Skin of body (tissue), 2 donors: ENCODE data around the gene ZNF407. TPM values are rescaled to one million over a fixed set of nuclear protein-coding genes. Genes with fewer than 3 reads are reported as not detected.
"Not testable (repeated sequence)": the region's sequence is repeated elsewhere in the genome, so short reads cannot be mapped to it uniquely, and the experiment has no call there.

Source experiments
- DNase-seq: peaks from one replicate; lab custom pipeline; 2025; lab: John Stamatoyannopoulos, UW
- total RNA-seq: library from RNA; depleted of rRNA; stranded (reverse); fragments of >200 nt; gene quantifications from one replicate; pipeline ENCODE4 v1.2.3, GENCODE V29; 2014

Gene ZNF407
- total RNA-seq, 1 donor from 2014 or later: 21.6 TPM

GRCh38 chr18:75088622-75089211, 491.0 kb downstream of the ZNF407 start:
- DNase-seq: no peak

DNA sequence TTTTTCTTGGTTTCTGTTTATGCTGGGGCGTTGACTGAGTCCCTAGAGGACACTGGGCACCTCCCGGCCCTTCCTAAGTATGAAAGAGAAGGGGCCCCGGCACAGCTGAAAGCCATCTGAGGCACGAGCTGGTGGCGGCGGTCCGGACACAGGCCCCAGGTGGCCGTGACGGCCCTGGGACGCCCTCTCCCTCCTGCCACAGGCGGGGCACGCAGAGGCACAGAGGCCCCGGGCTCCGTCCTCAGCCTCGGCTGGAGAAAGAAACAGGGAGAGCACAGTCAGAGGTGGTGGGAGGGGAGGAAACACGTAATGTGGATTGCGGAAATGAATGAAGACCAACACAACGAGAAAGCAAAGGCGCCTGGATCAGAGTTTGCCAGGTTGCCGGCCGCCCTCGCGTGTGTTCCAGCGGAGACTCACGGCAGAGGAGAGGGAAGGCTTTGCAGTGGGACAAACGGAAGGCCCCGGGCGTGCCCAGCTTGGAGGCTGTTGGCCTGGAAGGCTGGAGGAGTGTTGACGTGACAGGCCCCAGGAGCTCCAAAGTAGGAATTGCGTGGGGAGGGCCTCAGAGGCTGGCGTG, 492.2 kb downstream of the ZNF407 start:
- no peak for DNase-seq

GRCh38 chr18:75090336-75090735, 492.7 kb downstream of the ZNF407 start:
- DNase-seq: no peak

DNA sequence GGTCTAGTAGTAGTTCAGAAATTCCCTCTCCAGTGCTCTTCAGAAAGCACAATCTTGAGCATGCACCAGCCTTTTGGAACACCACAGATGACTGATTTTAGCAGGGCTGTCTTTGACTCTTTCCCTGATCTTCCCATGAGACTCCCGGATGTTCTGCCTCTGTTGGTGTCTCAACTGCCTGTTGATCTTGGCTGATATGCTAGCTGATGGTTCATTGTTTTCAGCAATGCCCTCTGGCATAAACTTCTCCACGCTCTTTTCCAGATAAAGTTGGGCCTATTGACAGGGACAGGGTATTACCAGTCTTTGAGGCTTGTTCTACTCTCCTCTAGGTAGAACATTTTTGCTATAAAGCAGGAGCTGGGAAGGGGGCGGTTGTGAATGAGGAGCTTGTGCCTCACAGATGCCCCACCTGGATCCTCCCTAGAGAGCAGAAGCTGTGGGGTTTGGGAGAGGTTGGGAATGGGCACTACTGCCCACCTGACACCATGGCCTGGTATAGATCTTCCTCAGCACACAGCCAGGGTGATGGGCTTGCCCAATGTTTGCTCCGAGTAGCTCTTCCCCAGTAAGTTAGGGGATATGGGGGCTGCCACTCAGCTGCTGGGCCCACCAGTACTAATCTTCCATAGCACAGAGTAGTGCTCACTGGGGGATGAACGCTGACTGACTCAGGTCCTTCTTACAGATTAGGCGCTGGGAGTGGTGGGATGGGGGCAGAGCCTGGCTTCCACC, 500.0 kb downstream of the ZNF407 start:
- no peak for DNase-seq

GRCh38 chr18:75100832-75101630, 503.4 kb downstream of the ZNF407 start:
- no peak for DNase-seq

- DNase-seq: no peak
Observed at GRCh38 chr18:75101916-75102315, 504.2 kb downstream of the ZNF407 start.

- not testable (repeated sequence) for DNase-seq
Observed at GRCh38 chr18:75104029-75104428, 506.4 kb downstream of the ZNF407 start.

DNA sequence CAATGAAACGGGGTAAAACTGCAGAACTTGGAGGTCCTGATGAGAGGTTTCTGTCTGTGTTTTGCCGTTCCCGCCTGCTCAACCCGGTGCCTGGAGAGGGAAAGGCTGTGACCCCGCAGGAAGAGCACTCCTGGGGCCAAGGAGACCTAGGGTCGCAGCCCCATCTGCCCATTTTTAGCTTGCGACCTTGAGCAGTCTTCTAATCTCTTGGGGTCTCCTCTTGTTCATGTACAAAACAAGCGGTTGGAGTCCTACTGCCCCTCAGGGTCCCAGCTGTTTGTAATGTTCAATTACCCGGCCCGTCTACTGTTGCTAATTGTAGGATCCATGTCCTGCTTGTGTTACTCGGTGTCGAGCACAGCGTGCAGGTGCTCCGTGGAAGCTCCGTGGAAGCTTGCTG, 506.8 kb downstream of the ZNF407 start:
- no peak for DNase-seq

DNA sequence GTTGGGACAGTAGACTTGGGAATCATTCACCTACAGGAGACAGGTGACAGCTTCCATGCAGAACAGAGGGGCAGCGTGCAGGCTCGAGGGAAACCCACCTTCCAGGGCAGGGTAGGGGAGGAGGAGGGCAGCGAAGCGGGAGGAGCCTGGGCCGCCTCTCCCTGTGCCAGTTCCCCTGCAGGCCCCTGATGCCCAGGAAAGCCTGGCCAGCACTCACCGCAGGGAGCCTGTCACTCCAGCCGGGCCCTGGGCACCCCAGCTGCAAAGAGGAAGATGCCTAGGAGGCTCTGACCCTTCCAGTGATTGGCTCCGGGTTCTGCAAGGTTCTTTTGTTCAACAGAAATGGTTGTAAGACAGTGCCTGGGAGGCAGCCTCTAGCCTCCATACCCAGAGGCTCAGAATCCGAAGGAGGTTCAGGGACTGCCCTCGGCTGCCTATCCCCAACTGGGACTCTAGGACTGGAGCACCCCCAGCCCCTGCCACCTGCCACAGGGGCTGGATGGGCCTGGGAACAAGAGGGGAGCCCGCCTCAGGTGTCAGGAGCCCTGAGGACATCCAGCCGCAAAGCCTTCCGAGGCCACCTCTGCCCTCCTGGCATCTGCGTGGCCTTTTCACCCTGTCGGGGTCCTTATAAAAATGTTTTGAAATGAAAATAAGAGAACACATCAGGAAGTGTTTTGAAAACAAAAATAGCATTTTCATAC, 508.0 kb downstream of the ZNF407 start:
- DNase-seq: no peak

DNA sequence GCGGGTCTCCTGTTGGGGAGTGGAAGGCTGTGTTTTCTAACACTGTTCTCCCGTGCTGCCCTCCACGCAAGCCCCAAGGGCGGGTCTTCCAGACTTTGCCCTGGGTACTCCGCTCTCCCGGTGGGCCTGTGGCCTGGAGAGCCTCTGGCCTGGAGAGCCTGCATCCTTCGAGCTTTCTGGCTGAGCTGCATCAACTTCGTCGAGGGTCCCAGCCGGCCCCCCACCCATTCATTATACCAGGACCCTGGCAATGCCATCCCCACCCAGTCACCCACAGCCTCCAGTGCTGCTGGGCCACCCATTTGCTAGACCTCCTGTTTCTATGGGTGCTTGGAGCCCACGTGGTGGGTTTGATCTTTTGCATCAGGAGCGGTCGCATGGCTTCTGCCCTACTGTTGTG, 509.1 kb downstream of the ZNF407 start:
- no peak for DNase-seq

- DNase-seq: no peak
Observed at GRCh38 chr18:75107196-75107930, 509.7 kb downstream of the ZNF407 start.

- no peak for DNase-seq
Observed at GRCh38 chr18:75107931-75108276, 510.2 kb downstream of the ZNF407 start.

DNA sequence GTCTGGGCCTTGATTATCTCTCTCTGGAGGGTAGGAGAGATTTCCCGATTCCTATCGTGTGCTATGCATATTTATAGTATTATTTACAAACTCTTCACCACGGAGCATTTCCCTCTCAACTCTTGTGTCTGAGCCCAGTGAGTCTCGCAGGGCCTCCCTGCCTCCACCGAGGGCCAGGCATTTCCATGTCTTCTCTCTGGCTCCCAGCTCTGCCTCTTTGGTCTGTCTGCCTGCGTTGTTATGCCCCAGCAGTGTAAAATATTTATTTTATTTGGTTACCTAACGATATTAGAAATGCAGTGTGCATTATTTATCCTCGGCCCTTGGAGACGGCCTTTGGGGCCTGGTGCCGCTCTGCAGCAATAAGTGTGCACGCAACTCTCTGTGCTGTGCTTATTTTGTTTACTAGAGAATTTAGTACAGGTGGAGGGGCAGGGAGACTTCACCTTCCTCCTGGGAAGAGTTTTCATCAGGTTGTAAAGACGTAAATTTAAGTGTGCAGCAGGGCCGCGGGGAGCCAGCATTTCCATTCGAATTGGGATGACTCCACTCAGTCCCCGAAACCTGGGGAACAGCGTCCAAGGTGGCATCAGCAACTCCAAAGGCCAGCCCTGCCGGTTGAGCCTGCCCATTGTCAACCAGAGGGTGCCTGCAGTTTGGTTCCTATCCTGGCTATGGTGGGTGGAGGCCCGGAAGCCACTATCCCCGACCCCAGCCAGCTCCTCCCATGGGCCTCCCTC, 511.1 kb downstream of the ZNF407 start:
- DNase-seq: no peak

DNA sequence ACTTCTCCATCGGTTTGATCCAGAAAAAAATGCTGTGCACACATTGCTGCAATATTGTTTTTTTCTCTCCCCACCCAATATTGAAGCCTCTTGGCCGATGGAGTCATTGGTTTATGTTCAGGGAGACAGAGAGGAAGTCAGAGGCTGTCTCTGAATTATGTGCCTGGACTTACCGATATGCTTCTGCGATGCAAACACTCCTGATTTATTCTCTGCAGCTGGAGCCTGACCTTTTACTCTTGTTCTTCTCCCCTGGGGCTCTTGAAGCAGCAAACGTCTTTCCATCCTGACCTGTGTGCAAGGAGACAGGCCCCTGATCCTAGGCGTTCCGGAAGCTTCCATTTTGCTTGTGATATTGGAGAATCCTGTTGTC, 511.6 kb downstream of the ZNF407 start:
- peak; percentile 12 for DNase-seq

- no peak for DNase-seq
Observed at GRCh38 chr18:75109819-75110218, 512.1 kb downstream of the ZNF407 start.

- no peak for DNase-seq
Observed at GRCh38 chr18:75110311-75110710, 512.6 kb downstream of the ZNF407 start.

- DNase-seq: no peak
Observed at GRCh38 chr18:75110846-75111415, 513.3 kb downstream of the ZNF407 start.

DNA sequence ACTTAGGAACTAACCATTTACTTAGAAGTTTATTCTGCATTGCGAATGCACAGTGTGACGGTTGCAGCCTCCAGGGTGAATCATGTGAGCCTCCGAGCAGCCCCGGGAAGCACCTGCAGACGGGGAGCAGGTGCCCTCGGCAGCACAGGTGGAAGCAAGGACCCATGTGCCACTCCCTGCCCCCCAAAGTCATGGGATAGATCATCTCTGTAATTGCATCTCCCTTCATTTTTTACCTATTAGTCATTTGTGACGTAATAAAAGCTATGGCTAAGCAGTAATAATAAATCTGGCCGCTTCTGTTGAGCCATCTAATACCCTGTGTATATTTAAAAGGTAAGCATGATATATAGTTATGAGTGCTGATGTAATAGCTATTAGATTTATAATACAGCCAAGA, 514.1 kb downstream of the ZNF407 start:
- DNase-seq: no peak

- DNase-seq: no peak
Observed at GRCh38 chr18:75112186-75113096, 514.8 kb downstream of the ZNF407 start.
